GM19455 (cell line): ENCODE data around the gene RNF212.
"Not testable (repeated sequence)": the region's sequence is repeated elsewhere in the genome, so short reads cannot be mapped to it uniquely, and the experiment has no call there.

Source experiments
- ATAC-seq: cut with Tn5 transposase; IDR thresholded peaks from one replicate; pipeline ENCODE4 v1.9.1; 2021; ENCODE audit not compliant: unreplicated experiment

RNF212 gene

DNA sequence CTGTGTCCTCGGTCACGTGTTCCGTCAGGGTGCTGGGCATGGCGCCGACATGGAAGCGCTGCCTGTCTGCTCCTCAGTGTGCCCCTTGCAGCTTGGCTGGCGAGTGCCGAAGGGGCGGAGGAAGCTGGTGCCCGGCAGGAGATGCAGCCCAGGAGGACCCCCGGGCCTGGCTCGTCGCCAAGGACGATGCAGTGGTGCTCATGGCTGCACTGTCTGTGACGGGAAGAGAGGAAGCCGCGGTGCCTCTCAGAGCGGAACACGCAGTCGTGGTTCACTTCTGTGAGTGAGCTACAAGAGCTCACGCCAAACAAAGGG, 63.8 kb downstream of the RNF212 start:
- no peak for ATAC-seq

DNA sequence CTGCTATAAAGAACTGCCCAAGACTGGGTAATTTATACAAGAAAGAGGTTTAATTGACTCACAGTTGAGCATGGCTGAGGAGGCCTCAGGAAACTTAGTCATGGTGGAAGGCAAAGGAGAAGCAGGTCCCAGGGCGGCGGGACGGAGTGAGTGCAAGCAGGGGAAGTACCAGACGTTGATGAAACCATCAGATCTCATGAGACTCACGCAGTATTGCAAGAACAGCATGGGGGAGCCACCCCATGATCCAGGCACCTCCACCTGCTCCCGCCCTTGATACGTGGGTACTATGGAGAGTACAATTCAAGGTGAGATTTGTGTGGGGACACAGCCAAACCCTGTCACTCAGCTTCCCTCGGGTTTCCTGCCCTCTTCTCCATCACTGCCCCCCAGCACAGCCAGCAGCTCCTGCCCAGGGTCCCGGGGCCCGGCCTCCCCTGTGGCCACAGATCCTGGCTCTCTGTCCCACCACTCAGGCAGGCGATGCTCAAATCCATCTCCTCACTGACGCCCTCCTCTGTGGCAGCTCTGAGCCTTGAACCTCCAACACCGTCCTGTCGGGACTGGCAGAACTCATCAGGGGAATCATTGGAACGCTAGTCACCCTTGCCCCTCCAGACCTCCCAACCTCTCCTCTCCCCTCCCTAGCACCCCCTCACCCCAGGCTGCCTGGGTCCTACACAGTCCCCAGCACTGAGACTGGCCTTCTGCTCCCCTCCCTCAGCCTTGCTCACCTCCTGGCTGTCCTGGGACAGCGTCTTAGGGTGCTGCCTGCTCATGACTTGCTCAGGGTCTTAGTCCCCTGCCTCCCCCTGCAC, 64.4 kb downstream of the RNF212 start:
- no peak for ATAC-seq

GRCh38 chr4:1047976-1048772, 65.2 kb downstream of the RNF212 start:
- ATAC-seq, result no peak

- ATAC-seq, result no peak
Measured at GRCh38 chr4:1047106-1047975, 66.0 kb downstream of the RNF212 start.

GRCh38 chr4:1046581-1047011, 66.8 kb downstream of the RNF212 start:
- not testable (repeated sequence) for ATAC-seq

- no peak for ATAC-seq
Measured at GRCh38 chr4:1045595-1046201, 67.7 kb downstream of the RNF212 start.

DNA sequence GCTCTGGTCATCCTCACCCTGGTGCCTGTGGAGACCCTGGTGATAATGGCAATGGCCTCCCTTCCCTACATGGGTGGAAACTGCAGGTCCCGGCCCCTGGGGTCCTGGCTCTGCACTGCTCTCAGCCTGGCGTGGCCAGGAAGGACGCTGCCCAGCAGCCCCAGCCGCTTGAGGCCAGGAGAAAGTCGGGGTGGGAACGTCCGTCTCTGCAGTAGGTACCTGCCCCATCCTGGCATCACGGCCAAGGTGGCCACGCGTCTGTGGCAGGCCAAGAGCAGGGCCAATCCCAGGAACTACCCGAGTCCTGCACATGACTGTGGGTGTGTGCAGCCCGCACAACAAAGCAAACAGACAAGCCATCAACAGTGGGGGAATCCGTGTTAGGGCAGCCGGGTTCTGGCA, 68.2 kb downstream of the RNF212 start:
- no peak for ATAC-seq

DNA sequence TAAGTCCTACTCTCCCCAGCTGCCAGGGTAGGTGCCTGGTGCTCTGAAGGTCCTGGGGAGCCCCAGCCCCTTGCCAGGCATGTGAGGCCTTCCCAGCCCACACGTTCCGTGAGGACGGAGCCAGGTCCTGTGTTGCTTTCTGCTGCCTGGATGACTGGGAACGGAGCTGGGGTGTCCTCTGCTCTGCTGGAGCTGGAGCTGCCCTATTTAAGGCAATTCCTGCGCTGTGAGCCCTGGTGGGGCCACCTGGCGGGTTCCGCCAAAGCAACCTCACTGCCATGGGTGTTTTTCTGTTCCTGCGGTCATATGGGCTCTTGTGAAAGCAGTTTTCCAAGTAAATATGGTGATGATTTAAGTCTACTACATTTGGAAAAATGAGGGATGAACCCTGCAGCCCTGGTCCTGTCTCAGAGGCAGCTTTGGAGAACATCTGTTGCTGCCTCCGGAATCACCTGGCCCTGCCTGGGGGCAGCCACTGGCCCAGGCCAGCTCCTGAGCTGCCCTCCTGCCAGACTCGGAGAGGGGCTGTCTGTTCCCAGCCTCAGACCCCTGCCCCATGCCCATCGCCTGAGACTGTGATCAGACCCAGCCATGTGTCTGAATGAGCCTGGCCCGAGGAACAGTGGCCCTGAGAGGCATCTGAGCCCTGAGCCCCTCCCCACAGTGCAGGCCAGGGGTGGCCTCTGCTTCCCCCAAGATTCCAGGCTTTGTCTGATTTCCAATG, 68.7 kb downstream of the RNF212 start:
- ATAC-seq, result no peak

DNA sequence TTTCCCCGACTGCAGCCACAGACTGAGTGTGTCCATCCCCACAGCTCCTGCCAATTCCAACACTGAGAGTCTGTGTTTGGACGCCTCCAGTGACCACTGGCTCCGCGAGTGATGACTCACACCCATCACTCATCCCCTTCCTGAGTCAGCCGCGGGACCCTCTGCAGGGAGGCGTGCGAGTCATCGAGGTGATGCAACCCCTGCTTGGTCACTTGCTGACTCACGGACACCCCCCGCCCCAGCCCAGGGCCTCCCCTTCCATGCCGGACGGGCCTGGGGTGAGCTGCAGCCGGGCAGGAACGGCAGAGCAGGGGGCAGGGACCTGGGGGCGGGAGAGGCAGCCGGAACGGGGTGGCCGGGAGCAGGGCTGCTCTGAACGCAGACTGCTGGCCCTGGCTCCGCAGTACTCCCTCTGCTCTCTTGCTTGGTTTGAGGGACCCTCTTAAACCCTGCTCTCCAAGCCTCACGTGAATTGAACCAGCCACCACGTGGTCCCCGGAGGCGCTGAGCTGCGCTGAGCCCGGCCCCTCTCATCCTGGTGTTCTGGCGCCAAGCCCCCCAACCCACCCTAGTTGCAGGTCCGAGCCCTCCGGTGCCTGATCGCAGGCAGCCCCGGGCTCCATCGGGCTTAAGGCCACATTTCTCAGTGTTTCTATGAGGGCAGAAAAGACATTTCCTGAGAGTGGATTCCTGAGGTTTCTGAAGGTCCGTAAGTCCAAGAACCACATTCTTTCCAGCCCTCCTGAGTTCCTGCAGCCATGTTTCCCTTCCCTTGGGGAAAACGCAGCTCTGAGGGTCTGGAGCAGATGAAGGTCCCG, 69.5 kb downstream of the RNF212 start:
- ATAC-seq, result no peak

GRCh38 chr4:1043162-1043561, 70.2 kb downstream of the RNF212 start:
- no peak for ATAC-seq

GRCh38 chr4:1042352-1043055, 70.9 kb downstream of the RNF212 start:
- ATAC-seq, result no peak

DNA sequence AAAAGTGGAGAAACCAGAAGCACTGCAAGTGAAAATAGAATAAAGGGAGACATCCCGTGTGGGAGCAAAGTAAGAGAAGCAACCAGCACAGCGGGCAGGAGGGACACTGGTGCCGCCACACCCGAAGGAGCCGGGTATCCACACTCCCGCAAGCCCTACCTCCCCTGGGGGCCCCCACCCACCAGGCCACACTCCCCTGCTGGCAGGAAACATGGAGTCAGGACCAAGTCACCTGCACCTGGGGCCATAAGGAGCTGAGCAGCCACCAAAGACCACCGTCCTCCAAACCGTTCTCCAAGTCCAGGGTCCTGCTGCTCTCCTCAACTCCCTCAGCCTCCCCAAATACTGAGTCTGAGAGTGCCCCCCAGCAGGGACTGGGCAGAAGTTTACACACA, 71.4 kb downstream of the RNF212 start:
- no peak for ATAC-seq

GRCh38 chr4:1041147-1041935, 72.0 kb downstream of the RNF212 start:
- ATAC-seq, result no peak

DNA sequence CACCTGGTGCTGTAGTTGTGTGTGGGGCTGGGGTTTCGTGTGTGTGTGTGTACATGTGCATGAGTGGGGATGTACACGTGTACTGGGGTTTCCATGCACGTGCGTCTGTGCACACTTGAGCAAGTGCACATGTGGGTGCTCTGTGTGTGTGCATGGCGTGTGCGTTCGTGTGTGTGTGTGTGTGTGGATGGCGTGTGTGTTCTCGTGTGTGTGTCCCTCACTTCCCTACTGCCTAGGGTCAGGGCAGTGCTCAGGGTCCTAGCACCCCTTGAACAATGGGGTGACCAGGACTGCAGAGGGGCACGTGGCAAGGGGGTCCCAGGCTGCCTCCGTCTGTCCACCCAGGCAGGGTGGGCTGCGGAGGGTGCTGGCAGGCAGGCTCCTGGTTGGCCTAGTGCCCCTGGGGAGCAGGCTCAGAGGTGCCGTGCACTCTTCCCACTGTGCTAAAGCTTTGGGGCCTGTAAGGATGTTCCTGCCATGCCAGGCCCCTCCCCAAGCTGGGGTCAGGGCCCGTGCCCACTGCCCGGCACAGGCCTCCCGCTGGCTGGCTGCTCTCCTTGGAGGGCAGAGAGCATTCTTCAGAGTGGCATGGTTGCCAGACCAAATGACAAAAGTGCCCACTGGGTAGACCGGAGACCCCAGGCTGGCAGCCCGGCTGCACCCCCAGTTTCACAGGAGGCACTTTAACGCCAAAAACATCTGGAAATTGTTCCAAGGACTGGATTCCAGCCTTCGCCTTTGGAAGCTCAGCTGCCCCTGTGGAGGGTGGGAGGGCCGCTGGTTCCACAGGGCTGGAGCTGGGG, 72.8 kb downstream of the RNF212 start:
- ATAC-seq, result no peak

DNA sequence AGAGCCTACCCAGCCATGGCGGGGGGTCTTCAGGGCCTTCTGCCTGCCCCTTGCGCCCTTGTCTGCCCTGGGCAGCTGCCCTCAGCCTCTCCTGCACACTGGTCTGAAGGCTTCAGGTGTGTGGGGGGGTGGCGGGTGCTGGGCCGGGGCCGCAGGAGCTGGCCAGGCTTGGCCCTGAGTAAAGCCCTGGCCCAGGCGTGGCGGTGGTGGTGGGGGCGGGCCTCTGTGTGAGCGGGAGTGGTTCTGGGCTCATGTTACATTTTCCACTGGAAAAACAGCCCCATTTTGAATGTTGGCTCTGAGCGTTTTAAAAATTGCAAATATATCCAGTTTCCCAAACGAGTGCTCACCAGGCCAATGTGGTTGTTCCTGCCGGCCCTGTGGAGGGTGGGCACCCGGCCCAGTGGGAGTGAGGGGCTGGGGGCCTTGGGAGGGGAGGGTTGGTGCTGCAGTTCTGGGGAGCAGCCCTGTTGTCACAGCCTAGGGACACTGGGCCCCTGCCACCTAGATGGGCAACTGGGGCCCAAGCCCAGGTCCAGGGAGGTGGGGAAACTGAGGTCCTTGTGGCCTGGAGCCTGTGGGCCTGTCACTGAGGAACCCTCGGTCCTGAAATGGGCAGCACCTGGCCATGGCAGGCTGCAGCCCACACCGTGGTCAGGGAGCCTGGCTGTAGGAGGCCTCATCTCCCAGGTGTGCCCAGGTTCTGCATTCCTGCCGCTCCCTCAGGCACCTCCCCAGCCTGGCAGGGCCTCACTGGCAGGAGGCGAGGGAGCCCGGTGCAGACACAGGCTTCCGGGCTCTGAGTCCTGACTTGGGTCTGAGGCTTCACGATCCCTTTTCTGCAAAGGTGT, 73.6 kb downstream of the RNF212 start:
- no peak for ATAC-seq

- ATAC-seq, result no peak
Measured at GRCh38 chr4:1038948-1039492, 74.3 kb downstream of the RNF212 start.
